Ovary (tissue), 3 donors: ENCODE data around the gene PALLD.

Experiments
- CTCF ChIP-seq, 3 donors: fragments of 450-650 bp in 2 of 3; fragments of 200-600 bp in 1 of 3; IDR thresholded peaks; one replicate each; pipeline versions ENCODE4 v1.5.1 to v1.8.0; 2016 to 2022; ENCODE audit warnings: antibody characterized with exemption in 3 of 3, mild to moderate bottlenecking in 1 of 3
- EP300 ChIP-seq: sonication (generic); formaldehyde crosslinking; IDR thresholded peaks from one replicate; pipeline ENCODE4 v1.6.1; 2017; ENCODE audit warnings: antibody characterized with exemption
- donor health status: DM: no; HTN: no; CAD: no.

DNA sequence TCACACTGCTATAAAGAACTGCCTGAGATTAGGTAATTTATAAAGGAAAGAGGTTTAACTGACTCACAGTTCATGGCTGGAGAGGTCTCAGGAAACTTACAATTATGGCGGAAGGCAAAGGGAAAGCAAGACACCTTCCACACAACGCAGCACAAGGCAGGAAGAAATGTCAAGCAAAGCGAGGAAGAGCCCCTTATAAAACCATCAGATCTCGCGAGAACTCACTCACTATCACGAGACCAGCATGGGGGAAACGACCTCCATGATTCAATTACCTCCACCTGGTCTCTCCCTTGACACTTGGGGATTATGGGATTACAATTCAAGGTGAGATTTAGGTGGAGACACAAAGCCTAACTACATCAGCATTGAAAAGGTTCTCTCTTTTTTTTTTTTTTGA, 39.6 kb downstream of the PALLD start:
- no peak for TF ChIP-seq CTCF (IDR thresholded peaks at IDR 0.05)
- TF ChIP-seq EP300: no peak
